ENCODE results near the gene SLC4A7.

DNA sequence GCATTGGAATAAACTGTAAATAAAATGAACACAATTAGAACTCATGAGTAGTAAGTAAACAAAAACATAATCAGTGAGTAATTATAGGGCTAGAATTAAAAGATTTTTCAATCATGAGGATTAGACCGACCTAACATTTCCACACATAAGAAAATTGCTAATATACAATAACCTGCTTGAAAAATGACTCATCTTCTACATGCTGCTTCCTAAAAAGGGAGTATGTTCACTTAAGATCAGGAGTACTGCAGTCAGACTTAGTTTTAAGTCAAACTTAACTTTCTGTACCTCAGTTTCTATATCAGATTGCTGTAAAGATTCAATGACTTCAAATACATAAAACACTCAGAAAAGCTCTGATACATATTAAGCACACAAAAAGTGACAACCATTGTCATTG, 92.4 kb downstream of the SLC4A7 start:
- TF ChIP-seq EZH2 (IDR thresholded peaks at IDR 0.05; ENCODE audit: insufficient read depth, poor library complexity, severe bottlenecking) (no peak), EZH2phosphoT487 (IDR thresholded peaks at IDR 0.05; ENCODE audit: insufficient read depth, low read depth) (no peak)
